Lung (tissue), 12 donors: ENCODE measurements around the gene SOX6. TPM values are rescaled to one million over a fixed set of nuclear protein-coding genes. Genes with fewer than 3 reads are reported as not detected.

Source experiments
- ATAC-seq: fragments of 200-7000 bp; cut with Tn5 transposase; one replicate; pipeline ENCODE4 v1.9.1; 2020; ENCODE audit warnings: moderate number of reproducible peaks; ENCODE audit not compliant: insufficient read depth, low FRiP score
- DNase-seq, 3 donors: peaks; one replicate each; pipeline ENCODE4 v3.0.0-alpha.2; 2013 to 2017
- H3K27ac ChIP-seq, 2 donors: one replicate each; pipeline ENCODE4 v1.5.1; 2013; ENCODE audit warnings: mild to moderate bottlenecking in 2 of 2, moderate library complexity in 2 of 2, control low read depth in 1 of 2, inconsistent platforms in 1 of 2, low read depth in 1 of 2, low read length in 1 of 2
- H3K27me3 ChIP-seq, 3 donors: one replicate each; pipeline ENCODE4 v1.5.1; 2013; ENCODE audit warnings: low read length in 2 of 3; ENCODE audit not compliant: control insufficient read depth in 3 of 3, insufficient read depth in 3 of 3
- H3K36me3 ChIP-seq, 4 donors: one replicate each; pipeline ENCODE4 v1.5.1; 2013; ENCODE audit warnings: low read length in 4 of 4, mild to moderate bottlenecking in 1 of 4, moderate library complexity in 1 of 4; ENCODE audit not compliant: control insufficient read depth in 4 of 4, insufficient read depth in 4 of 4
- H3K4me1 ChIP-seq, 5 donors: one replicate each; pipeline ENCODE4 v1.5.1; 2013; ENCODE audit warnings: low read length in 5 of 5, mild to moderate bottlenecking in 2 of 5, moderate library complexity in 1 of 5; ENCODE audit not compliant: control insufficient read depth in 5 of 5, insufficient read depth in 5 of 5
- H3K4me3 ChIP-seq: one replicate; pipeline ENCODE4 v1.5.1; 2013; ENCODE audit warnings: mild to moderate bottlenecking, control low read depth, moderate library complexity
- H3K9ac ChIP-seq, 2 donors: one replicate each; pipeline ENCODE4 v1.5.1; 2013; ENCODE audit warnings: low read length in 2 of 2, control low read depth in 1 of 2; ENCODE audit not compliant: insufficient read depth in 1 of 2
- H3K9me3 ChIP-seq, 4 donors: one replicate each; pipeline ENCODE4 v1.5.1; 2013; ENCODE audit warnings: low read length in 3 of 4, mild to moderate bottlenecking in 1 of 4, moderate library complexity in 1 of 4; ENCODE audit not compliant: control insufficient read depth in 4 of 4, insufficient read depth in 3 of 4
- CTCF ChIP-seq: IDR thresholded peaks from 2 replicates; pipeline ENCODE4 v1.5.1; 2012; ENCODE audit warnings: mild to moderate bottlenecking; ENCODE audit errors: control extremely low read depth, extremely low read depth
- WGBS, 2 donors: extraction: QIAGEN DNeasy Blood & Tissue Kit; methylation state at CpG; one replicate each; pipeline ENCODE4 v1.1.7; 2013; 5-methylcytosine and 5-hydroxymethylcytosine counted together
- polyA plus RNA-seq, 2 donors: library from polyadenylated mRNA; stranded (reverse); fragments of 200-250 nt; gene quantifications; one replicate each; pipeline ENCODE4 v1.2.1, GENCODE V29; 2013
- total RNA-seq, 2 donors: library from RNA; depleted of rRNA in 1 of 2; stranded (reverse); fragments of >200 nt in 1 of 2; gene quantifications; one replicate each; pipeline ENCODE4 v1.2.1, GENCODE V29; 2014 to 2021
- donor health status: control.
- donor health status: control.
- donor health status: Bipolar disorder and iron deficiency.
- donor health status: healthy.
- donor health status: DM: yes; HTN: yes; CAD: no.

Gene SOX6
- total and polyA plus RNA-seq, 4 donors, result 0.58 to 31.7 (median 7.4) TPM

DNA sequence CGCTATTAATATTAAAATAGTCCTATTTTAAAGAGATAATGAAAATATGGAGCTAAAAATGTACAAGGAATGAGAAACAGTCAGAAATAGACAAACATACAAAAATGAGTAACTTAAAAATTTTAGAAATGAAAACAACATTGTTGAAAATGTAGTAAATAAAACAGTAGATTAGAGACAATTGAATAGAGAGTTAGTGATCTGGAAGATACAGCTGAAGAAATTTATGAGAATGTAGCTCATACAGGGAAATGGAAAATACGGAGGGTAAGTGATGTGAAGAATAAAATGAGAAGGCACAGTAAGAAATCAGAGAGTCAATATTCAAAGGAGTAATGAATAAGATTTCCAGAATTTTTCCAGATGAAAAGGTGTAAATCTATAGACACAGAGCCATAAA is 424.8 kb downstream of the SOX6 start:
- Histone ChIP-seq H3K9me3 (peaks cover 0 to 4% (median 0%) of the 10 kb centered on the region in 4 donors), H3K27ac (no peak overlapping the region), H3K9ac (no peak overlapping the region), H3K36me3 (no peaks in the 10 kb centered on the region), H3K4me1 (peaks cover 0 to 5% (median 0%) of the 10 kb centered on the region in 5 donors), H3K27me3 (no peaks in the 10 kb centered on the region), H3K4me3 (no peak overlapping the region)
- ATAC-seq, result no peak
- WGBS, 2 donors, result 92 to 93% methylated on average over 2 of the region's 2 CpGs
- DNase-seq, result no peak
- TF ChIP-seq CTCF, result no peak

GRCh38 chr11:15930442-15931025 is 425.8 kb downstream of the SOX6 start:
- Histone ChIP-seq H3K4me3 (no peak overlapping the region), H3K4me1 (peaks cover 0 to 2% (median 0%) of the 10 kb centered on the region in 5 donors), H3K9me3 (peaks cover 0 to 2% (median 0%) of the 10 kb centered on the region in 4 donors), H3K9ac (no peak overlapping the region), H3K27me3 (no peaks in the 10 kb centered on the region), H3K36me3 (no peaks in the 10 kb centered on the region), H3K27ac (no peak overlapping the region)
- ATAC-seq (no peak), DNase-seq (no peak)
- no peak for TF ChIP-seq CTCF
- whole genome bisulfite sequencing, 2 donors, result 78 to 81% methylated on average over 6 of the region's 6 CpGs

DNA sequence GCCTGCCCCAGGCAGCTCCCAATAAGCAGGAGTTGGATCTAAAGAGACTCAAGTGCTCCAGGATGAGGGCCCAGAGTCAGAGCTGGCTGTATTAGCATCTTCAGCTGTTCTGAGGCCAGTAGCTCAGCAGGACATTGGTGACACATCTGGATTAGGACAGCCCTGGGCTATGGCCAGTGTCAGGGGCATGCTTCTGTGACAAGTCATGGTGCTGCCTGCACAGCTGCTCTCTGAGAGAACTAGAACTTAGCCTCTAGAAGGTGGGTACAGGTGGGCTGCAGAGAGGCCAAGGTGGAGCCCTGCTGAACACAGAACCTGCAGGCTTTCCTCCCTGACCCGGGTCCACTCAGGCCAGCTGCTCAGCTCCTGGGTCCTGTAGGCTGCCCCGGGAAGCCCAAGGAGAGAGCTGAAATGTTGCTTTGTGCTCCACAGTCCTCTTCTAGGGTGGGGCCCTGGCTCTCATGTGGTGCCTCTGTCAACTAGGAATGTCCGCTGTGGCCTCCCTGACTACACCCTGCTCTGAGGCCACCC is 426.9 kb downstream of the SOX6 start:
- H3K4me1 ChIP-seq, result no peaks in the 10 kb centered on the region
- TF ChIP-seq CTCF, result no peak
- H3K27me3 ChIP-seq, result no peaks in the 10 kb centered on the region
- DNase-seq (no peak), ATAC-seq (no peak)
- H3K4me3 ChIP-seq, result no peak overlapping the region
- H3K9ac ChIP-seq, result no peak overlapping the region
- H3K36me3 ChIP-seq, result no peaks in the 10 kb centered on the region
- peaks cover 0 to 2% (median 0%) of the 10 kb centered on the region in 4 donors for H3K9me3 ChIP-seq
- H3K27ac ChIP-seq, result no peak overlapping the region
- WGBS, 2 donors, result 92 to 94% methylated on average over 3 of the region's 3 CpGs

DNA sequence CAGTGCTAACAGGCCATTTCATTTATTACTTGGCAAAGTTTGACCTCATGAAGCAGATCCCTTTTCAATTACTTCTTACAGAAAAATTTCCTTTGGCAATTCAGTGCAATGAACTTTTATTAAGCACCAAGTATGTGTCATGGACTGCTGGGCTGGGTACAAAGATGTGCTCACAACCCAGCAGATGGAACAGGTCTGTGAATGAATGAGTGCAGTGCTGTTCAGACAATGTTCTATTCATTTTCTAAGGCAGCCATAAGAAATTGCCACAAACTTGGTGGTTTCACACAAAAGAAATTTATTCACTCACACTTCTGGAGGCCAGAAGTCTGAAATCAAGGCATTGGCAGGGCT is 428.5 kb downstream of the SOX6 start:
- Histone ChIP-seq H3K4me1 (no peaks in the 10 kb centered on the region), H3K27ac (no peak overlapping the region), H3K9ac (no peak overlapping the region), H3K36me3 (no peaks in the 10 kb centered on the region), H3K27me3 (no peaks in the 10 kb centered on the region), H3K9me3 (peaks cover 0 to 2% (median 0%) of the 10 kb centered on the region in 4 donors), H3K4me3 (no peak overlapping the region)
- DNase-seq, result no peak
- no peak for ATAC-seq
- TF ChIP-seq CTCF, result no peak
